ENCODE results near the gene SEMA4C.

The SEMA4C gene

GRCh38 chr2:96839875-96840850 lies 29.7 kb downstream of the SEMA4C start:
- DNase-seq, result no peak

- DNase-seq, result peak; percentile 87
Observed at GRCh38 chr2:96839293-96839874, 30.5 kb downstream of the SEMA4C start.

- peak; percentile 51 for DNase-seq
Observed at GRCh38 chr2:96838345-96839292, 31.3 kb downstream of the SEMA4C start.

GRCh38 chr2:96837575-96837974 lies 32.3 kb downstream of the SEMA4C start:
- no peak for DNase-seq

- no peak for DNase-seq
Observed at GRCh38 chr2:96835830-96836229, 34.0 kb downstream of the SEMA4C start.

GRCh38 chr2:96832754-96833507 lies 36.9 kb downstream of the SEMA4C start:
- no peak for DNase-seq

- no peak for DNase-seq
Observed at GRCh38 chr2:96832408-96832753, 37.5 kb downstream of the SEMA4C start.

- no peak for DNase-seq
Observed at GRCh38 chr2:96831679-96832078, 38.2 kb downstream of the SEMA4C start.

GRCh38 chr2:96830044-96830562 lies 39.8 kb downstream of the SEMA4C start:
- no peak for DNase-seq

- no peak for DNase-seq
Observed at GRCh38 chr2:96828874-96829273, 41.0 kb downstream of the SEMA4C start.

- no peak for DNase-seq
Observed at GRCh38 chr2:96828436-96828835, 41.4 kb downstream of the SEMA4C start.

- no peak for DNase-seq
Observed at GRCh38 chr2:96826546-96827278, 43.2 kb downstream of the SEMA4C start.

- DNase-seq, result no peak
Observed at GRCh38 chr2:96825057-96825456, 44.8 kb downstream of the SEMA4C start.

GRCh38 chr2:96824079-96824870 lies 45.6 kb downstream of the SEMA4C start:
- no peak for DNase-seq

GRCh38 chr2:96823198-96823597 lies 46.7 kb downstream of the SEMA4C start:
- DNase-seq, result no peak

- no peak for DNase-seq
Observed at GRCh38 chr2:96822786-96823185, 47.1 kb downstream of the SEMA4C start.

GRCh38 chr2:96821113-96821675 lies 48.7 kb downstream of the SEMA4C start:
- no peak for DNase-seq

- no peak for DNase-seq
Observed at GRCh38 chr2:96819876-96820511, 49.9 kb downstream of the SEMA4C start.

- DNase-seq, result no peak
Observed at GRCh38 chr2:96819128-96819875, 50.6 kb downstream of the SEMA4C start.
